Panc1 (cell line): Measurements from ENCODE around the gene ADARB1. TPM values are rescaled to one million over a fixed set of nuclear protein-coding genes. Genes with fewer than 3 reads are reported as not detected.

Experiments used
- ATAC-seq: fragments of 200-7000 bp; cut with Tn5 transposase; 2 replicates; pipeline ENCODE4 v1.9.1; 2020; ENCODE audit warnings: mild to moderate bottlenecking, moderate library complexity
- BruUV-seq: library from RNA; stranded (reverse); fragments of 400-500 nt; replicated peaks from 2 replicates; lab custom pipeline; 2021; lab: Mats Ljungman, UMichigan
- CTCF ChIA-PET: fragments of 300-600 bp; sonication (Branson Sonifier 250); formaldehyde crosslinking; loops from one replicate; lab custom pipeline; 2022; ENCODE audit warnings: antibody characterized with exemption; lab: Charles Lee
- POLR2A ChIA-PET: fragments of 300-600 bp; sonication (Branson Sonifier 250); formaldehyde crosslinking; loops from one replicate; lab custom pipeline; 2022; ENCODE audit warnings: antibody characterized with exemption; lab: Charles Lee
- DNase-seq: peaks from one replicate; pipeline ENCODE4 v3.0.0-alpha.2; 2010; ENCODE audit warnings: low read depth, low spot score
- H3K27ac ChIP-seq: 2 replicates; pipeline ENCODE4 v1.5.1; 2011; ENCODE audit warnings: mild to moderate bottlenecking, low read length, inconsistent platforms
- H3K27me3 ChIP-seq: fragments of 200-500 bp; sonication (Bioruptor generic); 2 replicates; pipeline ENCODE4 v1.6.0; 2014; ENCODE audit warnings: low read length, inconsistent platforms; ENCODE audit not compliant: control insufficient read depth, insufficient read depth
- H3K36me3 ChIP-seq: fragments of 200-500 bp; sonication (Bioruptor generic); 2 replicates; pipeline ENCODE4 v1.5.1; 2014; ENCODE audit warnings: inconsistent platforms, mild to moderate bottlenecking, low read length, moderate library complexity; ENCODE audit not compliant: control insufficient read depth, insufficient read depth
- H3K4me1 ChIP-seq: 2 replicates; pipeline ENCODE4 v1.5.1; 2011; ENCODE audit warnings: inconsistent platforms, mild to moderate bottlenecking, low read length, moderate library complexity; ENCODE audit not compliant: control insufficient read depth, insufficient read depth
- H3K4me3 ChIP-seq, 2 experiments: 2 replicates each; pipeline ENCODE4 v1.5.1; 2011 to 2012; ENCODE audit warnings: low read depth in 2 of 2, low read length in 2 of 2, mild to moderate bottlenecking in 2 of 2, inconsistent platforms in 1 of 2, moderate library complexity in 1 of 2
- H3K9me3 ChIP-seq: fragments of 200-500 bp; sonication (Bioruptor generic); 2 replicates; pipeline ENCODE4 v1.5.1; 2014; ENCODE audit warnings: low read depth, mild to moderate bottlenecking, inconsistent platforms, low read length, moderate library complexity; ENCODE audit not compliant: control insufficient read depth, insufficient read depth
- CTCF ChIP-seq: fragments of 450-650 bp; IDR thresholded peaks from 2 replicates; pipeline ENCODE4 v1.5.1; 2017; ENCODE audit warnings: mild to moderate bottlenecking
- POLR2AphosphoS5 ChIP-seq: IDR thresholded peaks from 2 replicates; pipeline ENCODE4 v1.6.1; 2012; ENCODE audit warnings: mild to moderate bottlenecking, low read depth, low read length, moderate library complexity
- SIN3A ChIP-seq: IDR thresholded peaks from 2 replicates; pipeline ENCODE4 v1.6.1; 2012; ENCODE audit warnings: low read depth, mild to moderate bottlenecking, low read length, moderate library complexity, borderline replicate concordance; ENCODE audit not compliant: insufficient read depth
- TCF7L2 ChIP-seq: IDR thresholded peaks from 2 replicates; pipeline ENCODE4 v1.6.1; 2011; ENCODE audit warnings: mild to moderate bottlenecking, low read depth, low read length, inconsistent platforms
- in situ Hi-C: cut with HindIII; loops from 2 replicates; pipeline ENCODE4 v1.10.0; 2016; ENCODE audit warnings: low sequenced_read_pairs, low pct_unique_long_range_greater_than_20kb
- intact Hi-C: fragments of 100-400 bp; cut with micrococcal nuclease; formaldehyde crosslinking; loops from one replicate; pipeline ENCODE4 v1.10.0; 2022; ENCODE audit not compliant: unreplicated experiment
- total RNA-seq: library from RNA; stranded (reverse); gene quantifications from one replicate; pipeline ENCODE4 v1.2.1, GENCODE V29; 2021; ENCODE audit not compliant: unreplicated experiment
- TF ChIP-seq, protein P1 (sequence below), 2 experiments: IDR thresholded peaks; 2 replicates each; pipeline ENCODE4 v1.6.1; 2011 to 2012; ENCODE audit warnings: low read depth in 2 of 2, control low read depth in 1 of 2, low read length in 1 of 2, mild to moderate bottlenecking in 1 of 2, moderate library complexity in 1 of 2; ENCODE audit not compliant: insufficient read depth in 1 of 2

The ADARB1 gene
- total RNA-seq, 1 experiment from 2014 or later: 15.0 TPM

GRCh38 chr21:45112371-45112770 is 38.0 kb downstream of the ADARB1 start:
- ChIA-PET POLR2A (no interaction called here), CTCF (interaction anchor here (0.7 kb wide), 1 partner anchor 28 kb away, joined by 3 read pairs; no protein-coding TSS in a partner anchor)
- no peak for ATAC-seq
- DNase-seq: no peak
- Histone ChIP-seq H3K27me3 (no peaks in the 10 kb centered on the region), H3K27ac (no peak overlapping the region), H3K9me3 (no peaks in the 10 kb centered on the region), H3K36me3 (no peaks in the 10 kb centered on the region), H3K4me1 (no peaks in the 10 kb centered on the region), H3K4me3 (no peak overlapping the region)
- in situ Hi-C loops (no loop called here), intact Hi-C loops (no loop called here)
- BruUV-seq: no TSS peak
- no peak for TF ChIP-seq SIN3A
- no peak for TF ChIP-seq POLR2AphosphoS5
- TF ChIP-seq, protein P1, sequence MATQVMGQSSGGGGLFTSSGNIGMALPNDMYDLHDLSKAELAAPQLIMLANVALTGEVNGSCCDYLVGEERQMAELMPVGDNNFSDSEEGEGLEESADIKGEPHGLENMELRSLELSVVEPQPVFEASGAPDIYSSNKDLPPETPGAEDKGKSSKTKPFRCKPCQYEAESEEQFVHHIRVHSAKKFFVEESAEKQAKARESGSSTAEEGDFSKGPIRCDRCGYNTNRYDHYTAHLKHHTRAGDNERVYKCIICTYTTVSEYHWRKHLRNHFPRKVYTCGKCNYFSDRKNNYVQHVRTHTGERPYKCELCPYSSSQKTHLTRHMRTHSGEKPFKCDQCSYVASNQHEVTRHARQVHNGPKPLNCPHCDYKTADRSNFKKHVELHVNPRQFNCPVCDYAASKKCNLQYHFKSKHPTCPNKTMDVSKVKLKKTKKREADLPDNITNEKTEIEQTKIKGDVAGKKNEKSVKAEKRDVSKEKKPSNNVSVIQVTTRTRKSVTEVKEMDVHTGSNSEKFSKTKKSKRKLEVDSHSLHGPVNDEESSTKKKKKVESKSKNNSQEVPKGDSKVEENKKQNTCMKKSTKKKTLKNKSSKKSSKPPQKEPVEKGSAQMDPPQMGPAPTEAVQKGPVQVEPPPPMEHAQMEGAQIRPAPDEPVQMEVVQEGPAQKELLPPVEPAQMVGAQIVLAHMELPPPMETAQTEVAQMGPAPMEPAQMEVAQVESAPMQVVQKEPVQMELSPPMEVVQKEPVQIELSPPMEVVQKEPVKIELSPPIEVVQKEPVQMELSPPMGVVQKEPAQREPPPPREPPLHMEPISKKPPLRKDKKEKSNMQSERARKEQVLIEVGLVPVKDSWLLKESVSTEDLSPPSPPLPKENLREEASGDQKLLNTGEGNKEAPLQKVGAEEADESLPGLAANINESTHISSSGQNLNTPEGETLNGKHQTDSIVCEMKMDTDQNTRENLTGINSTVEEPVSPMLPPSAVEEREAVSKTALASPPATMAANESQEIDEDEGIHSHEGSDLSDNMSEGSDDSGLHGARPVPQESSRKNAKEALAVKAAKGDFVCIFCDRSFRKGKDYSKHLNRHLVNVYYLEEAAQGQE (IDR thresholded peaks at IDR 0.05; ENCODE audit: insufficient read depth in 1 of 2, low read depth in 2 of 2, low read length in 1 of 2): no peak
- no peak for TF ChIP-seq CTCF
- no peak for TF ChIP-seq TCF7L2

DNA sequence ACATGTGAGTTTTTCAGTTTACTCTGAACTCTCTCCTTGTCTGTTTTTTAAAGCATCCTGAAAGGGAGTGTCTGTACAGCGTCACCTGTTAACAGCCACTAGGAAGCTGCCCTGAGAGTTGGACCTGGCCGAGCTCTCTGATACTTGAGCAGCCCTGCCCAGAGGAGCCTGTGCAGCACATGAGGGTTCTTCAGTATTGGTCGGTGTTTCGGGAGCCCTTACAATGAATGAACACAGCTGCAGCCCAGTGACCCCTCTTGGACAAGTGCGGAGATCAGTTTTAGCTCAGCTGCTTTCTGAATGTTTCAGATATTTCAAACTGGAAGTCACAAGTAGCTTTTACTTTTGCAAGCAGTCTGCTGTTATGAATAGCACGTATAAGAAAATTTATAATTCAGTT is 39.2 kb downstream of the ADARB1 start:
- Histone ChIP-seq H3K4me1 (no peaks in the 10 kb centered on the region), H3K27me3 (no peaks in the 10 kb centered on the region), H3K4me3 (no peak overlapping the region), H3K9me3 (no peaks in the 10 kb centered on the region), H3K27ac (no peak overlapping the region), H3K36me3 (no peaks in the 10 kb centered on the region)
- in situ Hi-C loops: no loop called here
- ATAC-seq (no peak), DNase-seq (no peak)
- TF ChIP-seq, protein P1 (IDR thresholded peaks at IDR 0.05; ENCODE audit: insufficient read depth in 1 of 2, low read depth in 2 of 2, low read length in 1 of 2): no peak
- TF ChIP-seq TCF7L2 (no peak), CTCF (no peak), POLR2AphosphoS5 (no peak), SIN3A (no peak)
- CTCF ChIA-PET: no interaction called here
- BruUV-seq: no TSS peak
- intact Hi-C loops: no loop called here
- POLR2A ChIA-PET: no interaction called here
